Cardiac fibroblast (primary cell): ENCODE data around the gene PLCG2.
A peak's percentile ranks its signal among the peaks of the same experiment; 100 is the strongest.

ENCODE experiments used
- DNase-seq, 2 donors: peaks; one replicate each; pipeline versions ENCODE4 v3.0.0 to v3.0.0-alpha.2; 2010; ENCODE audit warnings: low read depth in 2 of 2
- H3K4me3 ChIP-seq, 2 donors: replicated peaks in 1 of 2; 1 replicate in 1 of 2; 2 replicates in 1 of 2; pipeline ENCODE4 v1.5.1; 2011; ENCODE audit warnings: low read depth in 2 of 2, low read length in 2 of 2, mild to moderate bottlenecking in 2 of 2, moderate library complexity in 1 of 2
- CTCF ChIP-seq: IDR thresholded peaks from one replicate; pipeline ENCODE4 v1.5.1; 2011; ENCODE audit warnings: low read depth, mild to moderate bottlenecking, low read length, inconsistent platforms

PLCG2 gene

GRCh38 chr16:81767987-81768592 is 11.0 kb upstream of the PLCG2 start:
- no peak for DNase-seq
- H3K4me3 ChIP-seq, result no peak overlapping the region
- no peak for TF ChIP-seq CTCF

- no peak for DNase-seq
- no peak for TF ChIP-seq CTCF
- H3K4me3 ChIP-seq, result no peak overlapping the region
Measured at GRCh38 chr16:81770008-81770407, 9.1 kb upstream of the PLCG2 start.

- no peak for TF ChIP-seq CTCF
- no peak for DNase-seq
- no peak overlapping the region for H3K4me3 ChIP-seq
Measured at GRCh38 chr16:81774348-81774747, 4.7 kb upstream of the PLCG2 start.

GRCh38 chr16:81775570-81775969 is 3.5 kb upstream of the PLCG2 start:
- H3K4me3 ChIP-seq, result no peak overlapping the region
- DNase-seq, result no peak
- no peak for TF ChIP-seq CTCF

GRCh38 chr16:81778231-81778630 is 860 bp upstream of the PLCG2 start:
- TF ChIP-seq CTCF, result no peak
- no peak for DNase-seq
- no peak overlapping the region for H3K4me3 ChIP-seq

GRCh38 chr16:81779536-81780320 is 637 bp downstream of the PLCG2 start:
- peak in 1 of 2 donors; percentile 10 for DNase-seq
- TF ChIP-seq CTCF, result no peak
- peak overlapping the region; percentile 40 to 45 for H3K4me3 ChIP-seq
